K562 (cell line): ENCODE data around the gene LMO7. TPM values are rescaled to one million over a fixed set of nuclear protein-coding genes. Genes with fewer than 3 reads are reported as not detected.

Source experiments
- ATAC-seq: fragments of 200-7000 bp; cut with Tn5 transposase; 3 replicates; pipeline ENCODE4 v1.9.1; 2020; ENCODE audit warnings: moderate library complexity
- BruUV-seq: library from RNA; stranded (reverse); fragments of 400-500 nt; replicated peaks from 2 replicates; lab custom pipeline; 2021; lab: Mats Ljungman, UMichigan
- CTCF ChIA-PET: fragments of 300-600 bp; formaldehyde crosslinking; extraction: SDS; loops from one replicate; lab custom pipeline; 2021; ENCODE audit warnings: low intra/inter-chr PET ratio; lab: Yijun Ruan, JAX
- POLR2A ChIA-PET: fragments of 300-600, 350-650 bp; sonication (Branson Sonifier 250); formaldehyde crosslinking; extraction: SDS; loops from one replicate; lab custom pipeline; 2021; ENCODE audit warnings: antibody characterized with exemption, inconsistent platforms; lab: Yijun Ruan, JAX
- DNase-seq, 4 experiments: peaks; one replicate each; pipeline versions ENCODE4 v3.0.0 to v3.0.0-alpha.2; 2011 to 2018; ENCODE audit warnings: low spot score in 3 of 4, mixed read lengths in 3 of 4; ENCODE audit errors: extremely low read depth in 1 of 4
- FAIRE-seq: peaks from 2 replicates; lab custom pipeline; 2011; peaks lifted over from hg19 to GRCh38; lab: Jason Lieb, UNC
- H2AFZ ChIP-seq: 2 replicates; pipeline ENCODE4 v1.6.0; 2011; ENCODE audit warnings: low read depth, low read length, control low read depth, inconsistent platforms
- H3K27ac ChIP-seq: fragments of 200-600 bp; 3 replicates; pipeline ENCODE4 v1.8.0; 2011; ENCODE audit warnings: low read depth, mild to moderate bottlenecking, control low read depth, inconsistent platforms, low read length, moderate library complexity, mixed read lengths; ENCODE audit errors: extremely low read depth
- H3K27me3 ChIP-seq, 2 experiments: fragments of 300-600 bp in 1 of 2; 2 replicates in 1 of 2; 3 replicates in 1 of 2; pipeline versions ENCODE4 v1.6.0 to v1.8.0; 2011; ENCODE audit warnings: inconsistent platforms in 2 of 2, low read length in 2 of 2, mild to moderate bottlenecking in 1 of 2, mixed read lengths in 1 of 2, moderate library complexity in 1 of 2; ENCODE audit not compliant: control insufficient read depth in 2 of 2, insufficient read depth in 2 of 2
- H3K36me3 ChIP-seq: fragments of 300-600 bp; 3 replicates; pipeline ENCODE4 v1.8.0; 2011; ENCODE audit warnings: mild to moderate bottlenecking, low read length, inconsistent platforms; ENCODE audit not compliant: control insufficient read depth, insufficient read depth
- H3K4me1 ChIP-seq, 2 experiments: fragments of 200-600 bp in 1 of 2; replicated peaks in 1 of 2; 2 replicates in 1 of 2; 3 replicates in 1 of 2; pipeline versions ENCODE4 v1.5.1 to v1.8.0; 2011; ENCODE audit warnings: inconsistent platforms in 2 of 2, low read length in 2 of 2, mild to moderate bottlenecking in 1 of 2, mixed read lengths in 1 of 2, moderate library complexity in 1 of 2; ENCODE audit not compliant: control insufficient read depth in 2 of 2, insufficient read depth in 2 of 2
- H3K4me2 ChIP-seq: 2 replicates; pipeline ENCODE4 v1.6.1; 2011; ENCODE audit warnings: low read length, control low read depth, inconsistent platforms, mixed read lengths; ENCODE audit not compliant: insufficient read depth
- H3K4me3 ChIP-seq: fragments of 200-600 bp; sonication (generic), shearing (Covaris generic); 2 replicates; pipeline ENCODE4 v1.5.1; 2016; ENCODE audit warnings: control low read depth, inconsistent platforms
- H3K79me2 ChIP-seq: fragments of 200-600 bp; 3 replicates; pipeline ENCODE4 v1.8.0; 2011; ENCODE audit warnings: low read length, inconsistent platforms; ENCODE audit not compliant: control insufficient read depth, insufficient read depth
- H3K9ac ChIP-seq, 2 experiments: 2 replicates each; pipeline versions ENCODE4 v1.6.0 to v1.6.1; 2011; ENCODE audit warnings: low read depth in 2 of 2, low read length in 2 of 2, control low read depth in 1 of 2, inconsistent platforms in 1 of 2, mild to moderate bottlenecking in 1 of 2, mixed read lengths in 1 of 2; ENCODE audit not compliant: insufficient read depth in 1 of 2
- H3K9me1 ChIP-seq: one replicate; pipeline ENCODE4 v1.6.0; 2011; ENCODE audit warnings: inconsistent platforms, mild to moderate bottlenecking, low read length, moderate library complexity; ENCODE audit not compliant: control insufficient read depth, insufficient read depth
- H3K9me3 ChIP-seq: replicated peaks from 2 replicates; pipeline ENCODE4 v1.5.1; 2011; ENCODE audit warnings: low read depth, low read length, inconsistent platforms; ENCODE audit not compliant: control insufficient read depth, insufficient read depth
- H4K20me1 ChIP-seq: replicated peaks from 2 replicates; pipeline ENCODE4 v1.6.1; 2011; ENCODE audit warnings: low read length, inconsistent platforms, mixed read lengths; ENCODE audit not compliant: control insufficient read depth, insufficient read depth
- ARHGAP35 ChIP-seq: fragments of 450-650 bp; IDR thresholded peaks from 2 replicates; pipeline ENCODE4 v1.6.1; 2018; ENCODE audit not compliant: partially characterized antibody
- ARID2 ChIP-seq: fragments of 450-650 bp; IDR thresholded peaks from 2 replicates; pipeline ENCODE4 v1.6.1; 2017; ENCODE audit warnings: antibody characterized with exemption, mild to moderate bottlenecking
- BACH1 ChIP-seq: fragments of 200-800 bp; sonication (Bioruptor generic); IDR thresholded peaks from 2 replicates; pipeline ENCODE4 v1.6.1; 2016; ENCODE audit warnings: missing genetic modification characterization, missing compliant biosample characterization
- CTCFL ChIP-seq: IDR thresholded peaks from 2 replicates; pipeline ENCODE4 v1.6.1; 2011; ENCODE audit warnings: borderline replicate concordance, low read depth, mild to moderate bottlenecking, moderate library complexity, low read length; ENCODE audit not compliant: insufficient read depth, poor library complexity, severe bottlenecking
- ELF2 ChIP-seq: fragments of 250-450 bp; sonication (Bioruptor Pico); IDR thresholded peaks from 2 replicates; pipeline ENCODE4 v1.5.0; 2021; ENCODE audit warnings: mild to moderate bottlenecking
- EZH2 ChIP-seq: IDR thresholded peaks from 2 replicates; pipeline ENCODE4 v1.6.1; 2012; ENCODE audit warnings: low read depth, mild to moderate bottlenecking, inconsistent platforms, low read length, borderline replicate concordance
- HDGF ChIP-seq: fragments of 450-650 bp; IDR thresholded peaks from 2 replicates; pipeline ENCODE4 v1.6.1; 2016
- HMGN3 ChIP-seq: IDR thresholded peaks from 2 replicates; pipeline ENCODE4 v1.6.1; 2011; ENCODE audit warnings: borderline replicate concordance, low read depth, mild to moderate bottlenecking, mixed read lengths, low read length; ENCODE audit not compliant: insufficient read length; ENCODE audit errors: extremely low read depth
- HNRNPLL ChIP-seq: fragments of 200-400 bp; formaldehyde crosslinking; IDR thresholded peaks from 2 replicates; pipeline ENCODE4 v1.6.1; 2017; ENCODE audit warnings: low read length, low read depth, mild to moderate bottlenecking; ENCODE audit not compliant: poor library complexity, severe bottlenecking
- MAFK ChIP-seq: IDR thresholded peaks from 2 replicates; pipeline ENCODE4 v1.6.1; 2011; ENCODE audit warnings: low read length, improper control_type of control experiment
- MED1 ChIP-seq: sonication (generic); formaldehyde crosslinking; IDR thresholded peaks from 2 replicates; pipeline ENCODE4 v1.8.1; 2023; ENCODE audit warnings: missing genetic modification reagents, borderline replicate concordance
- MTA1 ChIP-seq: fragments of 450-650 bp; IDR thresholded peaks from 2 replicates; pipeline ENCODE4 v1.6.1; 2017; ENCODE audit warnings: borderline replicate concordance
- PML ChIP-seq: IDR thresholded peaks from 2 replicates; pipeline ENCODE4 v1.6.1; 2012; ENCODE audit warnings: low read length, inconsistent platforms
- SIN3A ChIP-seq, 2 experiments: fragments of 150-350 bp in 1 of 2; IDR thresholded peaks; 2 replicates each; pipeline ENCODE4 v1.6.1; 2011 to 2016; ENCODE audit warnings: borderline replicate concordance in 2 of 2, low read depth in 2 of 2, low read length in 2 of 2, mild to moderate bottlenecking in 2 of 2, moderate library complexity in 2 of 2; ENCODE audit not compliant: control insufficient read depth in 1 of 2
- ZNF224 ChIP-seq: sonication (generic); formaldehyde crosslinking; IDR thresholded peaks from 2 replicates; pipeline ENCODE4 v1.8.0; 2022; ENCODE audit warnings: mild to moderate bottlenecking, missing genetic modification reagents
- ZNF766 ChIP-seq: fragments of 200-800 bp; sonication (Bioruptor generic); conservative IDR thresholded peaks from 2 replicates; pipeline ENCODE4 v1.6.1; 2016; ENCODE audit warnings: missing genetic modification characterization, missing compliant biosample characterization
- WGBS: fragments of 100-300 bp; shearing (Covaris generic); methylation state at CpG from one replicate; pipeline ENCODE4 v1.1.6; 2016; ENCODE audit warnings: low coverage, mixed read lengths; ENCODE audit not compliant: insufficient coverage; ENCODE audit errors: missing lambda C conversion rate; 5-methylcytosine and 5-hydroxymethylcytosine counted together
- in situ Hi-C: fragments of 300-500 bp; cut with MboI; formaldehyde crosslinking; loops from 4 replicates; pipeline ENCODE4 v1.15.0; 2018; ENCODE audit warnings: inconsistent platforms, mixed read lengths
- intact Hi-C: fragments of 100-400 bp; cut with micrococcal nuclease; formaldehyde crosslinking; loops from 2 replicates; pipeline ENCODE4 v1.14.2; 2022
- polyA plus RNA-seq, 8 experiments: library from polyadenylated mRNA; depleted of rRNA in 4 of 8; stranded (reverse) in 5 of 8; unstranded in 3 of 8; fragments of >200 nt; fragmentation: Nextera tagmentation in 2 of 8; fragmentation: Illumina TruSeq in 1 of 8; extraction: Ambion mirVana in 2 of 8; extraction: Trizol in 1 of 8; gene quantifications; 2 replicates each; pipeline versions ENCODE4 v1.2.1 to v1.2.3, GENCODE V29; 2011 to 2014; ENCODE audit warnings: inconsistent platforms in 1 of 8, missing spikeins in 1 of 8
- total RNA-seq, 7 experiments: library from RNA; depleted of rRNA in 6 of 7; stranded (reverse); fragments of >200 nt in 6 of 7; fragmentation: Illumina TruSeq in 2 of 7; extraction: Trizol in 2 of 7; gene quantifications; 2 replicates each; pipeline versions ENCODE4 v1.2.1 to v1.2.3, GENCODE V29; 2011 to 2021; ENCODE audit warnings: low replicate concordance in 1 of 7

Gene LMO7
- total and polyA plus RNA-seq, 9 of the 15 experiments (the other 6 are each of a cell fraction or from before 2014, with no cell fraction given): 0.42 to 4.3 (median 1.7) TPM

GRCh38 chr13:75831389-75831788 lies 195.3 kb downstream of the LMO7 start:
- H3K27me3 ChIP-seq: no peaks in the 10 kb centered on the region
- in situ Hi-C loops: no loop called here
- H2AFZ ChIP-seq: no peak overlapping the region
- no peak overlapping the region for H3K27ac ChIP-seq
- H3K4me2 ChIP-seq: no peak overlapping the region
- H3K4me1 ChIP-seq: no peaks in the 10 kb centered on the region
- TF ChIP-seq ZNF766 (CRISPR knock-in tag): 0 out of 2 replicates have a peak, but pooled peaks have one; percentile 33
- TF ChIP-seq ARID2: no peak
- no peaks in the 10 kb centered on the region for H3K36me3 ChIP-seq
- no peak for DNase-seq
- H3K9me1 ChIP-seq: no peaks in the 10 kb centered on the region
- H3K9ac ChIP-seq: no peak overlapping the region
- no TSS peak for BruUV-seq
- H3K79me2 ChIP-seq: no peaks in the 10 kb centered on the region
- H3K9me3 ChIP-seq: no peaks in the 10 kb centered on the region
- intact Hi-C loops: no loop called here
- ATAC-seq: no peak
- no peak for FAIRE-seq
- no peak overlapping the region for H3K4me3 ChIP-seq
- ChIA-PET CTCF (no interaction called here), POLR2A (no interaction called here)
- H4K20me1 ChIP-seq: no peaks in the 10 kb centered on the region

GRCh38 chr13:75832812-75833211 lies 196.7 kb downstream of the LMO7 start:
- CTCF ChIA-PET: no interaction called here
- Histone ChIP-seq H4K20me1 (no peaks in the 10 kb centered on the region), H3K4me1 (no peaks in the 10 kb centered on the region), H2AFZ (no peak overlapping the region), H3K9ac (no peak overlapping the region), H3K9me3 (no peaks in the 10 kb centered on the region), H3K4me2 (no peak overlapping the region), H3K9me1 (no peaks in the 10 kb centered on the region), H3K79me2 (no peaks in the 10 kb centered on the region), H3K36me3 (no peaks in the 10 kb centered on the region), H3K4me3 (no peak overlapping the region), H3K27ac (no peak overlapping the region), H3K27me3 (no peaks in the 10 kb centered on the region)
- ATAC-seq: no peak
- BruUV-seq: no TSS peak
- DNase-seq: no peak
- in situ Hi-C loops (no loop called here), intact Hi-C loops (no loop called here)
- FAIRE-seq: no peak
- 0% methylated on average over 4 of the region's 5 CpGs for WGBS
- POLR2A ChIA-PET: interaction anchor here (0.5 to 1.5 kb wide), 2 partner anchors 9 to 1055 kb away, joined by 3 read pairs; no protein-coding TSS in a partner anchor
- TF ChIP-seq BACH1 (tag) (no peak), SIN3A (IDR thresholded peaks at IDR 0.05; ENCODE audit: borderline replicate concordance in 2 of 2, control insufficient read depth in 1 of 2, low read depth in 2 of 2, low read length in 2 of 2) (no peak), ZNF224 (CRISPR knock-in tag) (no peak), EZH2 (no peak), MAFK (no peak), ARHGAP35 (no peak), HDGF (no peak), HNRNPLL (no peak), PML (no peak), MTA1 (no peak), HMGN3 (no peak), MED1 (CRISPR knock-in tag) (no peak), ELF2 (CRISPR knock-in tag) (no peak), CTCFL (no peak)
